HCT116 (cell line): Measurements from ENCODE around the gene ZNF611. TPM values are rescaled to one million over a fixed set of nuclear protein-coding genes. Genes with fewer than 3 reads are reported as not detected.
"Not testable (repeated sequence)": the region's sequence is repeated elsewhere in the genome, so short reads cannot be mapped to it uniquely, and the experiment has no call there.

ENCODE experiments used
- ATAC-seq: fragments of 200-7000 bp; cut with Tn5 transposase; 2 replicates; pipeline ENCODE4 v1.9.1; 2020; ENCODE audit warnings: mild to moderate bottlenecking, moderate library complexity
- BruUV-seq: library from RNA; stranded (reverse); fragments of 400-500 nt; replicated peaks from 2 replicates; lab custom pipeline; 2021; lab: Mats Ljungman, UMichigan
- CTCF ChIA-PET: fragments of 300-600 bp; sonication (Branson Sonifier 250); formaldehyde crosslinking; loops from one replicate; lab custom pipeline; 2021; ENCODE audit warnings: antibody characterized with exemption; lab: Charles Lee
- POLR2A ChIA-PET: fragments of 300-600, 350-600 bp; sonication (Branson Sonifier 250); formaldehyde crosslinking; loops from one replicate; lab custom pipeline; 2021; ENCODE audit warnings: antibody characterized with exemption; lab: Charles Lee
- RAD21 ChIA-PET, 2 experiments: fragments of 300-600 bp; sonication (Branson Sonifier 250); formaldehyde crosslinking; loops; one replicate each; lab custom pipeline; 2023; ENCODE audit warnings: low total read pairs in 2 of 2; ENCODE audit not compliant: uncharacterized antibody in 2 of 2, unreplicated experiment in 2 of 2, low non-redundant PET in 1 of 2; lab: Charles Lee
- DNase-seq: peaks from one replicate; pipeline ENCODE4 v3.0.0-alpha.2; 2010; ENCODE audit warnings: low read depth, low spot score
- H2AFZ ChIP-seq: fragments of 200-600 bp; shearing (Covaris generic), sonication (generic); 2 replicates; pipeline ENCODE4 v1.6.1; 2017; ENCODE audit warnings: low read depth, mixed run types, mixed read lengths, antibody characterized with exemption, low read length; ENCODE audit not compliant: poor library complexity, severe bottlenecking
- H3K27ac ChIP-seq: 2 replicates; pipeline ENCODE4 v1.5.1; 2012; ENCODE audit warnings: low read depth, low read length
- H3K27me3 ChIP-seq: fragments of 200-600 bp; sonication (generic); 2 replicates; pipeline ENCODE4 v1.6.1; 2016; ENCODE audit warnings: mixed run types, low read length, mixed read lengths; ENCODE audit not compliant: insufficient read depth
- H3K36me3 ChIP-seq, 2 experiments: fragments of 200-500 bp in 1 of 2; fragments of 200-600 bp in 1 of 2; sonication (Bioruptor generic) in 1 of 2; sonication (generic) in 1 of 2; 2 replicates each; pipeline versions ENCODE4 v1.5.1 to v1.6.1; 2014 to 2016; ENCODE audit warnings: low read length in 2 of 2, inconsistent platforms in 1 of 2, mixed read lengths in 1 of 2, mixed run types in 1 of 2; ENCODE audit not compliant: insufficient read depth in 2 of 2, control insufficient read depth in 1 of 2
- H3K4me1 ChIP-seq, 2 experiments: fragments of 200-600 bp in 1 of 2; sonication (generic) in 1 of 2; 2 replicates each; pipeline versions ENCODE4 v1.5.1 to v1.6.1; 2012 to 2017; ENCODE audit warnings: low read length in 2 of 2, inconsistent platforms in 1 of 2, mild to moderate bottlenecking in 1 of 2, mixed read lengths in 1 of 2, mixed run types in 1 of 2, moderate library complexity in 1 of 2; ENCODE audit not compliant: insufficient read depth in 2 of 2, control insufficient read depth in 1 of 2
- H3K4me2 ChIP-seq: fragments of 200-600 bp; sonication (generic); 2 replicates; pipeline ENCODE4 v1.6.1; 2017; ENCODE audit warnings: mixed run types, low read length, mixed read lengths
- H3K4me3 ChIP-seq, 2 experiments: fragments of 200-600 bp in 1 of 2; sonication (generic) in 1 of 2; replicated peaks in 1 of 2; 2 replicates each; pipeline ENCODE4 v1.5.1; 2011 to 2016; ENCODE audit warnings: low read length in 2 of 2, control low read depth in 1 of 2, low read depth in 1 of 2, mild to moderate bottlenecking in 1 of 2, mixed read lengths in 1 of 2, mixed run types in 1 of 2
- H3K79me2 ChIP-seq: fragments of 200-600 bp; sonication (generic); 2 replicates; pipeline ENCODE4 v1.6.1; 2017; ENCODE audit warnings: mild to moderate bottlenecking, mixed run types, low read length, moderate library complexity, mixed read lengths; ENCODE audit not compliant: insufficient read depth
- H3K9ac ChIP-seq: fragments of 200-600 bp; sonication (generic); 2 replicates; pipeline ENCODE4 v1.6.1; 2016; ENCODE audit warnings: low read length, mixed read lengths
- H3K9me2 ChIP-seq: fragments of 200-600 bp; sonication (generic), shearing (Covaris generic); 2 replicates; pipeline ENCODE4 v1.6.1; 2017; ENCODE audit warnings: mixed run types, mild to moderate bottlenecking, moderate library complexity; ENCODE audit not compliant: insufficient read depth
- H3K9me3 ChIP-seq, 2 experiments: fragments of 200-500 bp in 1 of 2; fragments of 200-600 bp in 1 of 2; sonication (Bioruptor generic) in 1 of 2; sonication (generic) in 1 of 2; 2 replicates each; pipeline ENCODE4 v1.6.1; 2014 to 2017; ENCODE audit warnings: low read length in 2 of 2, mixed read lengths in 2 of 2, inconsistent platforms in 1 of 2, low read depth in 1 of 2, mild to moderate bottlenecking in 1 of 2, mixed run types in 1 of 2, moderate library complexity in 1 of 2; ENCODE audit not compliant: control insufficient read depth in 1 of 2, insufficient read depth in 1 of 2
- H4K20me1 ChIP-seq: fragments of 200-600 bp; sonication (generic), shearing (Covaris generic); 2 replicates; pipeline ENCODE4 v1.6.1; 2017; ENCODE audit warnings: mixed run types, mild to moderate bottlenecking, moderate library complexity; ENCODE audit not compliant: insufficient read depth
- ATF3 ChIP-seq: IDR thresholded peaks from 2 replicates; pipeline ENCODE4 v1.6.1; 2012
- CBX3 ChIP-seq: IDR thresholded peaks from 2 replicates; pipeline ENCODE4 v1.6.1; 2012; ENCODE audit warnings: low read depth
- CEBPB ChIP-seq: IDR thresholded peaks from 2 replicates; pipeline ENCODE4 v1.6.1; 2012; ENCODE audit warnings: low read depth
- CTCF ChIP-seq, 3 experiments: fragments of 200-600 bp in 1 of 3; sonication (generic) in 1 of 3; IDR thresholded peaks in 2 of 3; conservative IDR thresholded peaks in 1 of 3; 2 replicates each; pipeline ENCODE4 v1.5.1; 2012 to 2017; ENCODE audit warnings: low read depth in 2 of 3, low read length in 2 of 3, antibody characterized with exemption in 1 of 3, borderline replicate concordance in 1 of 3, control low read depth in 1 of 3, mild to moderate bottlenecking in 1 of 3, mixed read lengths in 1 of 3, mixed run types in 1 of 3, moderate library complexity in 1 of 3; ENCODE audit not compliant: insufficient read depth in 1 of 3
- ELF1 ChIP-seq: IDR thresholded peaks from 2 replicates; pipeline ENCODE4 v1.6.1; 2012; ENCODE audit warnings: low read depth, borderline replicate concordance
- EZH2phosphoT487 ChIP-seq: fragments of 200-600 bp; IDR thresholded peaks from 2 replicates; pipeline ENCODE4 v1.6.1; 2018; ENCODE audit warnings: antibody characterized with exemption, borderline replicate concordance
- FOSL1 ChIP-seq: IDR thresholded peaks from 2 replicates; pipeline ENCODE4 v1.6.1; 2012; ENCODE audit warnings: low read depth
- JUND ChIP-seq: IDR thresholded peaks from 2 replicates; pipeline ENCODE4 v1.6.1; 2012
- MAX ChIP-seq: IDR thresholded peaks from 2 replicates; pipeline ENCODE4 v1.6.1; 2012
- POLR2A ChIP-seq: IDR thresholded peaks from 2 replicates; pipeline ENCODE4 v1.7.0; 2011; ENCODE audit warnings: borderline replicate concordance; ENCODE audit not compliant: insufficient read depth, insufficient read length; ENCODE audit errors: extremely low read depth
- POLR2AphosphoS5 ChIP-seq: IDR thresholded peaks from 2 replicates; pipeline ENCODE4 v1.6.1; 2011; ENCODE audit warnings: mild to moderate bottlenecking, low read depth, low read length, moderate library complexity
- RAD21 ChIP-seq: IDR thresholded peaks from 2 replicates; pipeline ENCODE4 v1.6.1; 2012; ENCODE audit warnings: low read depth, mild to moderate bottlenecking
- REST ChIP-seq: IDR thresholded peaks from 2 replicates; pipeline ENCODE4 v1.6.1; 2012; ENCODE audit warnings: low read depth
- SIN3A ChIP-seq: IDR thresholded peaks from 2 replicates; pipeline ENCODE4 v1.6.1; 2012; ENCODE audit warnings: low read depth
- SP1 ChIP-seq: IDR thresholded peaks from 2 replicates; pipeline ENCODE4 v1.6.1; 2012; ENCODE audit warnings: low read depth
- TCF7L2 ChIP-seq: IDR thresholded peaks from 2 replicates; pipeline ENCODE4 v1.7.0; 2011; ENCODE audit warnings: borderline replicate concordance, inconsistent platforms; ENCODE audit not compliant: insufficient read depth, insufficient read length; ENCODE audit errors: extremely low read depth
- ZFX ChIP-seq: fragments of 450-650 bp; IDR thresholded peaks from 2 replicates; pipeline ENCODE4 v1.6.1; 2017
- ZNF274 ChIP-seq: fragments of 200-500 bp; sonication (Bioruptor generic); IDR thresholded peaks from 2 replicates; pipeline ENCODE4 v1.6.1; 2014; ENCODE audit warnings: mild to moderate bottlenecking, low read depth, low read length, inconsistent platforms
- intact Hi-C: fragments of 100-400 bp; cut with micrococcal nuclease; formaldehyde crosslinking; loops from 2 replicates; pipeline ENCODE4 v1.10.0; 2022
- total RNA-seq: library from RNA; stranded (reverse); gene quantifications from one replicate; pipeline ENCODE4 v1.2.1, GENCODE V29; 2021; ENCODE audit not compliant: unreplicated experiment

ZNF611 gene
- total RNA-seq, 1 experiment from 2014 or later: 12.2 TPM

- H3K4me2 ChIP-seq: no peak overlapping the region
- no peak overlapping the region for H3K4me3 ChIP-seq
- ChIA-PET RAD21 (no interaction called here), POLR2A (no interaction called here), CTCF (no interaction called here)
- H3K27me3 ChIP-seq: no peaks in the 10 kb centered on the region
- no peak for DNase-seq
- H3K9me3 ChIP-seq: 0 out of 4 replicates have a peak, but pooled peaks cover 0 to 3% of the 10 kb centered on the region in 2 experiments
- H3K9ac ChIP-seq: no peak overlapping the region
- H2AFZ ChIP-seq: no peak overlapping the region
- H3K9me2 ChIP-seq: no peaks in the 10 kb centered on the region
- intact Hi-C loops: loop anchor here (10.0 kb wide), 1 partner anchor 644 kb away; the partner anchor contains the start of gene ZNF616
- BruUV-seq: no TSS peak
- no peaks in the 10 kb centered on the region for H3K4me1 ChIP-seq
- TF ChIP-seq ZNF274: no peak
- TF ChIP-seq CTCF (IDR thresholded peaks at IDR 0.05 in 2 of 3, conservative IDR thresholded peaks at IDR 0.05 in 1 of 3; ENCODE audit: borderline replicate concordance in 1 of 3, insufficient read depth in 1 of 3, low read depth in 2 of 3, low read length in 2 of 3): no peak
- TF ChIP-seq FOSL1: no peak
- no peak for TF ChIP-seq POLR2AphosphoS5
- TF ChIP-seq ZFX: no peak
- no peak for TF ChIP-seq RAD21
- TF ChIP-seq TCF7L2: no peak
- TF ChIP-seq SIN3A: no peak
- no peak for TF ChIP-seq CBX3
- TF ChIP-seq SP1: no peak
- no peak for TF ChIP-seq MAX
- TF ChIP-seq EZH2phosphoT487: no peak
- no peak for TF ChIP-seq POLR2A
- no peak for TF ChIP-seq JUND
- no peak for TF ChIP-seq ELF1
- no peak for TF ChIP-seq CEBPB
- TF ChIP-seq ATF3: no peak
- no peak for TF ChIP-seq REST
- 0 out of 4 replicates have a peak, but pooled peaks cover 0 to 4% of the 10 kb centered on the region in 2 experiments for H3K36me3 ChIP-seq
- no peak overlapping the region for H3K27ac ChIP-seq
- no peak for ATAC-seq
- H3K79me2 ChIP-seq: peaks cover 3% of the 10 kb centered on the region; the same call in 1 of the 2 replicates
- no peaks in the 10 kb centered on the region for H4K20me1 ChIP-seq
These were observed 44.0 kb upstream of the ZNF611 start for GRCh38 chr19:52778811-52779210.

GRCh38 chr19:52756447-52756846 lies 21.6 kb upstream of the ZNF611 start:
- intact Hi-C loops, POLR2A ChIA-PET, ATAC-seq, RAD21 ChIA-PET, H3K36me3 ChIP-seq, H3K27ac ChIP-seq, BruUV-seq, CTCF ChIA-PET, H3K27me3 ChIP-seq, H3K9ac ChIP-seq, H4K20me1 ChIP-seq, DNase-seq, H3K4me3 ChIP-seq, H2AFZ ChIP-seq, H3K4me2 ChIP-seq, H3K9me3 ChIP-seq, H3K9me2 ChIP-seq, H3K4me1 ChIP-seq, H3K79me2 ChIP-seq: not testable (repeated sequence)
